Measurements from ENCODE around the gene CEP85L.

CEP85L gene

DNA sequence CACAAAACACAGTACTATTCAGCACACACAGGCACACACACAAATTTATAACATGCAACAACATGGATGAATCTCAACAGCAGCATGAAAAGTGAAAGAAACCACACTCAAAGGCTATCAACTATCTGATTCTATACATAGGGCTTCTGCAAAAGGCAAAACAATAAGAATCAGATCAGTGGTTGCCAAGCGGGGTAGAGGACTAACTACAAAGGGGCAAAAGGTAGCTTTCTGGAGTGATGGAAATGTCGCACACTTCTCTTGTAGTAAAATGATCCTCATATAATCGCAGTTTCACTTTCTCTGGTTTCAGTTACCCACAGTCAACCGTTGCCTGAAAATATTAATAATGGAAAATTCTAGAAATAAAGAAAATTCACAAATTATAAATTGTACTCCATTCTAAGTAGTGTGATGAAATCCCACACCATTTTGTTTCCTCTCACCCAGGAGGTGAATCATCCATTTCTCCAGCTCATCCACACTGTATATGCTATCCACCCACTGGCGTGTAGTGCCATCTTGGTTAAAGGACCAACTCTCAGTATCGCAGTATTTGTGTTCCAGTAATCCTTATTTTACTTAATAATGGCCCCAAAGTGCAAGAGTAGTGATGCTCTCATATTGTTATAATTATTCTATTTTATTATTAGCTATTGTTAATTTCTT is 116.1 kb downstream of the CEP85L start:
- no peak for DNase-seq

- DNase-seq, result no peak
These were observed 120.4 kb downstream of the CEP85L start for GRCh38 chr6:118530942-118531341.

DNA sequence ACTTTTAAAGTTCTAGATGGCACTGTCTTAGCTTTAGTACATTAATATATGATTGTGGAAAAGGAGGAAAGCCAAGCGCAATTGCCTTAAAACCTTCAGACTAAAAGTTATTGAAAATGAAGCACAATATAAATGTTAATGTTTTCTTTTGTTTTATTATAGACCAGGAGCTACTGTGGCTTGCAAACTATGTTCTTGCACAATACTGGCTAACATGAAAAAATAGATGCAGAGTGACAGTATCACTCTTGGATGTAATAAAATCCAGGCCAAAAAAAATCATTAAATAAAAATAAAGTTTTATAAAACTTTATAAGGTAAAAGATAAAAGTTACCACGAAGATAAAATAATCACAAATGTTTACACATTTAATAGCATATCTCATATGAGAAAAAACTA is 121.6 kb downstream of the CEP85L start:
- DNase-seq, result no peak

DNA sequence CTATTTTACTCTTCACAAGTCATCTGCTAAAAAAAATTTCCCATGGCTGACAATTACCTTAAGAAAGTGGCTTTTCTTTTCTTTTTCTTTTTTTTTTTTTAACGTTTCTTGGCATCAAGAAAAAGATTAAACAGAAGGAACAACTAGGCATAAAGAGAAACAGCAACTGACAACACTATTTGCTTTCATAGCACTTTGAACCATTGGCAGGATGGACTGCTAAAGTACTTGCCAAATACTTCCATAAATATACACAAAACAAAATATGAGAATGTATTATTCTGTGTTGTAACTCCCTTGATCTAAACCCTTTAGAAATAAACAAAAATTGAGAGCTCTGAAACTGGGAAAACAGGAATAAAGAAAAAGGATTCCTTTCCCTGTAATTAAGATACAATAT is 123.3 kb downstream of the CEP85L start:
- DNase-seq, result no peak

- DNase-seq, result no peak
These were observed 125.2 kb downstream of the CEP85L start for GRCh38 chr6:118525913-118526780.

GRCh38 chr6:118524686-118525085 is 126.7 kb downstream of the CEP85L start:
- DNase-seq, result no peak

DNA sequence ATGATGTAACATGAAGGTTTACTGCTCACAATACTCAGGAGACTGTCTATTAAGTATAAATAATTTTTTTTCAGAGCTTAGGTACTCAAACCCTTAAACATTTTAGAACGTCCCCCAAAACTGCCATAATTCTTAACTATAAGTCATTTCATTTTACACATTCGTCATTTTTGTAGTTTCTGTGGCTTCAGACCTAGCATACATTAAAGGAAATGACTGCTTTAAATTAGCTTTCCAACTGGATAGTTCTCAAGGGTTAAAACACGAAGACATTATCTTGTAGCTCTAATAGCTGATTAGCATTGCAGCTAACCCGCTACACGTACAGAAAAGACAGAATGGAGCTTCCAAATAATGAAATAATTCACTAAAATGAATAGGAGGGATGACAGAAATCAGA is 128.2 kb downstream of the CEP85L start:
- DNase-seq, result no peak

GRCh38 chr6:118522422-118522821 is 129.0 kb downstream of the CEP85L start:
- DNase-seq, result no peak

GRCh38 chr6:118514689-118515088 is 136.7 kb downstream of the CEP85L start:
- no peak for DNase-seq

- DNase-seq, result no peak
These were observed 139.3 kb downstream of the CEP85L start for GRCh38 chr6:118511930-118512715.

DNA sequence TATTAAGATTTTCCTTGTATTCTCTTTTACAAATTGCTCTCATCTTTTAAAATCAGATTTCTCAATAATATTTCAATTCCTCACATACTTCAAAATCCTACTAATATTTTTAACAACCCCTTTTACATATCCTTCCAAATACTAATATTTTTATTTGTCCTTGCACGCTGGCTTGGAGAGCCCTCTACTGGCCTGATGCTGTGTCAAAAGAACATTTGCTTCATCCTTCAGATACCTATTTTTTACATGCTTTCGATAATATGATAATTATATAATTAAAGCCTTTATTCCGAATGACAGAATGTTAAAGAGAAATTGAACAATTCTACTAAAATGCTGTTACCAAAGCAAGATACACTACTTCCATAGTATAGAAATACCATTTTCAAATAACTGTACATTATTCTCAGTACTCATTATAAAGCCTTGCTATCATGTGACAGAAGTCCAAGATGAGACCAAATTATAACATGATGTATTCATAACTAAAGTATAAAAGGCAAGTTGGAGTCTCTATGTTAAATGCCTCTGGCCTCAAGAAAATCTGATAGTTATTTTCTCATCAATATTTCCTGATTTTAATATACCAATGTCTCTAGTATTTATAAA is 142.3 kb downstream of the CEP85L start:
- DNase-seq, result peak; percentile 37

DNA sequence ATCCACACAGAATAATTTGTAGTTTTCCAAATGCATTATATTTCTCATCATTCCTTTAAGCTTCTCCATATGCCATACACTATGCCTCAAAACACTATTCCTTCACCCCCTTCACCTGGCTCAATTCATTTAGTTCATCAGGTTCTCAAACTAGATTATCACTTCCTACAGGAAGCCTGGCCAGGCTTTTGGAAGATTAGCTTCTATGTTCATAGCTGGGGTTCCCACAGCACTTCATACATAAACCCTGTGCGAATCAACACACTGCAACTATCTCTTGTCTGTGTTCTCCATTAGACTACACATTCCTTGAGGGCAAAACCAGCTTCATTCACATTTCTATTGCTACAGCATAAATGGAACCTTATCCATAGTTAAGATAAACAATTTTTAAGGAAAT is 143.8 kb downstream of the CEP85L start:
- DNase-seq, result no peak

GRCh38 chr6:118506071-118506638 is 145.2 kb downstream of the CEP85L start:
- DNase-seq, result no peak

GRCh38 chr6:118505656-118506055 is 145.7 kb downstream of the CEP85L start:
- no peak for DNase-seq

DNA sequence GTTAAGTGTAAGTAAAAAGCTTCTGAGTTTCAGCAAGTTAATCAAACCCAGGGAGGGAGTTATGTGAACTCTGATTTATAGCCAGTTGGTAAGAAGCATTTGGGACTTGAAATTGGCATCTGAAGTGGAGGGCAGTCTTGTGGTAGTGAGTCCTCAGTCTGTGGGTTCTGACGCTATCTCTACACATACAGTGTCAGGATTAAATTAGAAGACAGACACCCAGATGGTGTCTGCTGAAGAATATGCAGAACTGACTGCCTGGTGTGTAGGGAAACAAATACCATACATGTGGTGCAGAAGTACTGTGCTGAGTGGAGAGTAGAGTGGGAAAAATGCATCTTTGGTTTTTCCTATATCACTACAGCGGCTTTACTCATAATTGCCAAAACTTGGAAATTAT is 146.8 kb downstream of the CEP85L start:
- DNase-seq, result no peak

- DNase-seq, result no peak
These were observed 149.2 kb downstream of the CEP85L start for GRCh38 chr6:118502169-118502568.

DNA sequence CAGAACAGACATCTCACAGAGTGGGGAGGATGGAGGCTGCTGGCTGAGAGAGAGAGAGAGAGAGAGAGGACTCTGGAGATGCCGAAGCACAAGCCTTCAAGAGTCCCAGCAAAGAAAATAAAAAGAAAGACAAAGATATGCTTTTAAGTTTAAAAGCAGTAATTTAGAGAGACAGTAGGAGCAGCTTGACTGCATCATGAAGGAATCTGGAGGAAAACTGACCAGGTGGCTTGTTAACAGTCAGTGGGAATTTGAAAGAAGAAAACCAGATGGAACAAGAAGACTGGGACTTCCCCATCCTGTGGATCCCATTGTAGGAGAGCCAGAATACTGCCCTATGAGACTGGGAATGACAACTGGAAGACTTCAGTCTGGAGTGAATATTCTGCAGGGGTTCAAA is 149.6 kb downstream of the CEP85L start:
- no peak for DNase-seq

DNA sequence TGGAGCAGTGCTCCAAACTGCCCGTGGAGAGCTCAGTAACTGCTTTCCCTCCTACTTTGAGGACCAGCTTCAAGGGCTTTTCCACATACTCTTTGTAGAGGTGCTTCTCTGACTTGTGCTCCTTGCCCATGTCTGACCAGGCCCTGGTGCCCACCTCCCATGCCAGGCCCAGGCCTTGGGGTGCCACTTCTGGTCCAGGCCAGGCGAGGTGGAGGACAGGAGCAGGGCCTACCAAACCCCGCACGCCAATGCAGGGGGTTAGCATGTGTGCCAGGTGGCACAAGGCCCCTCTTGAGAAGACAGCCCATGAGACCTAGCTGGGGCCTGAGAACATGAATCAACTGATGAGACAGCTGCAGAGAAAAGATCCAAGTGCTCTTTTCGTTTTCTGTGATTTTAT is 150.3 kb downstream of the CEP85L start:
- DNase-seq, result no peak

DNA sequence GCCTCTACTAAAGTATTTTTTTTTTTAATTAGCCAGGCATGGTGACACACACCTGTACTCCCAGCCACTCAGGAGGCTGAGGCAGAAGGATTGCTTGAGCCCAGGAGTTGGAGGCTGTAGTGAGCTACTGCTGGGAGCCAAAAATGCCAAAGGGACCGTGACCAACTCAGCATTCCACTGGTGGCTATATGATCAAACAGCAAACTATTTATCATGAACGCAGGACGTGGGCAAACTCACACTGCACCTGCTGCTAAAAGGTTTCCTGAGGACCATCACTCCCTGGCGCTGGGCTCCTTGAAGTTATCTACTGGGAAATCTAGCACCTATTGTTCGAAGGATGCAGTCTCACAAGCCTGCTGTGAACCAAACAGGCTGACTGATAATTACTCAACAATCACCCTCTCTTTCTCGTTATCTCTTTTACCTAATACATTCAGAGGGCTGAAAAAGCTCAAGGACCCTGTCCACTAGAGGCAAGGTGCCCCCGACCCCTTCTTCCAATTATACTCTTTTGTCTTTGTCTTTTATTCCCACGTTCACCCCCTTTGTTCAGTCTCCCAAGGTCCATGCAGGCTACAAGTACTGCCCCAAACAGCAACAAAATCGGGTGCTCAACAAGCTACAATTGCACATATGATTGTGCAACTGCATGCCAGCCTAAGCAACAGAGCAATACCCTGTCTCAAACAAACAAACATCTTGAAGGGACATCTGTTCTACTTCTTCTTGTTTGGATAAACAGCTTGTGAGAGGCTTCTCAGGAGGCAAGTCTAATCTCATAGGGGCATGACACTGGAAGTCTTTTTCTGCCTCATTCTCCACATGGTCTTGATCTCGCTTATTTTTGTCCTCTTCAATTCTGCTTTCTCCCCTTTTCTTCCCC is 151.0 kb downstream of the CEP85L start:
- no peak for DNase-seq

GRCh38 chr6:118495485-118496280 is 155.7 kb downstream of the CEP85L start:
- no peak for DNase-seq

- no peak for DNase-seq
These were observed 157.3 kb downstream of the CEP85L start for GRCh38 chr6:118494091-118494490.

Data from NCI-H1092 (cell line).